NCI-H2227 treated with DMSO at 0.1 percent for 48 hours (cell line): ENCODE results near the gene GLB1L.
"Not testable (repeated sequence)": the region's sequence is repeated elsewhere in the genome, so short reads cannot be mapped to it uniquely, and the experiment has no call there.

ENCODE experiments used
- DNase-seq: peaks from one replicate; lab custom pipeline; 2025; lab: John Stamatoyannopoulos, UW

Gene GLB1L

GRCh38 chr2:219280651-219281050 is 35.4 kb upstream of the GLB1L start:
- no peak for DNase-seq

- no peak for DNase-seq
Observed at GRCh38 chr2:219279916-219280516, 34.8 kb upstream of the GLB1L start.

- DNase-seq = peak; percentile 96
Observed at GRCh38 chr2:219279151-219279915, 34.1 kb upstream of the GLB1L start, which contains the start of gene DNAJB2. Gene DNAJB2, plus strand, starts transcription at chr2:219279366. Its CDS starts 468 bp downstream, at chr2:219279834.

GRCh38 chr2:219278655-219279150 is 33.5 kb upstream of the GLB1L start:
- DNase-seq = no peak

GRCh38 chr2:219277703-219278654 is 32.7 kb upstream of the GLB1L start:
- peak; percentile 86 for DNase-seq

GRCh38 chr2:219274361-219274921 is 29.2 kb upstream of the GLB1L start:
- no peak for DNase-seq

GRCh38 chr2:219273937-219274336 is 28.7 kb upstream of the GLB1L start:
- DNase-seq = no peak

GRCh38 chr2:219272995-219273394 is 27.8 kb upstream of the GLB1L start:
- DNase-seq = no peak

- no peak for DNase-seq
Observed at GRCh38 chr2:219272356-219272755, 27.1 kb upstream of the GLB1L start.

GRCh38 chr2:219271021-219271420 is 25.8 kb upstream of the GLB1L start:
- DNase-seq = no peak

GRCh38 chr2:219270055-219270372 is 24.8 kb upstream of the GLB1L start:
- DNase-seq = no peak

GRCh38 chr2:219269362-219270054 is 24.3 kb upstream of the GLB1L start:
- peak; percentile 74 for DNase-seq

- no peak for DNase-seq
Observed at GRCh38 chr2:219268294-219268693, 23.1 kb upstream of the GLB1L start.

GRCh38 chr2:219266886-219267285 is 21.6 kb upstream of the GLB1L start:
- no peak for DNase-seq

GRCh38 chr2:219266232-219266631 is 21.0 kb upstream of the GLB1L start:
- DNase-seq = no peak

GRCh38 chr2:219261024-219261855 is 16.0 kb upstream of the GLB1L start:
- no peak for DNase-seq

GRCh38 chr2:219258942-219259341 is 13.7 kb upstream of the GLB1L start:
- not testable (repeated sequence) for DNase-seq

- no peak for DNase-seq
Observed at GRCh38 chr2:219254590-219255201, 9.5 kb upstream of the GLB1L start.

GRCh38 chr2:219253753-219254589 is 8.7 kb upstream of the GLB1L start, which contains the start of gene TUBA4A:
Gene TUBA4A, minus strand, starts transcription at chr2:219253918. Its CDS starts 60 bp downstream, at chr2:219253858.
- peak; percentile 52 for DNase-seq
